ENCODE measurements around the gene APRT. TPM values are rescaled to one million over a fixed set of nuclear protein-coding genes. Genes with fewer than 3 reads are reported as not detected.

The APRT gene
- total RNA-seq, 2 experiments from 2014 or later, result 153 to 154 TPM

GRCh38 chr16:88809068-88809675, 2.6 kb downstream of the APRT start:
- H3K4me3 Mint-ChIP-seq, result peak overlapping the region; percentile 65
- peaks cover 41% of the 10 kb centered on the region for H3K4me1 ChIP-seq (ENCODE audit: insufficient read depth, low read length)
- H3K27me3 Mint-ChIP-seq, result no peaks in the 10 kb centered on the region
- H3K36me3 ChIP-seq (ENCODE audit: insufficient read depth, low read length), result peaks cover 23% of the 10 kb centered on the region
- TF ChIP-seq CTCF (IDR thresholded peaks at IDR 0.05), result no peak
- H3K27me3 ChIP-seq (ENCODE audit: control insufficient read depth in 1 of 2, insufficient read depth in 2 of 2, low read length in 2 of 2), result no peaks in the 10 kb centered on the region
- H3K4me3 ChIP-seq (ENCODE audit: low read length), result no peak overlapping the region
- POLR2A ChIA-PET, result interaction anchor here (4.0 to 5.5 kb wide), 3 partner anchors 13 to 48 kb away, joined by 22 to 67 read pairs (median 39); partner anchors contain the start of genes GALNS, PIEZO1 and TRAPPC2L
- no peak for ATAC-seq (ENCODE audit: poor library complexity)
- no peak overlapping the region for H3K27ac ChIP-seq (ENCODE audit: low read depth in 1 of 2, low read length in 2 of 2)
- H3K27ac Mint-ChIP-seq, result peak overlapping the region; percentile 20
- no peaks in the 10 kb centered on the region for H3K9me3 Mint-ChIP-seq
- intact Hi-C loops (cut with DNase I, micrococcal nuclease), result no loop called here
- no peaks in the 10 kb centered on the region for H3K9me3 ChIP-seq (ENCODE audit: control insufficient read depth in 1 of 2, insufficient read depth in 1 of 2, low read length in 2 of 2)
- CTCF ChIA-PET, result interaction anchor here (3.6 kb wide), 1 partner anchor 72 kb away, joined by 16 read pairs; no protein-coding TSS in a partner anchor
- peaks cover 8% of the 10 kb centered on the region for H3K36me3 Mint-ChIP-seq (ENCODE audit: low read depth)
- DNase-seq, result no peak
- peaks cover 8% of the 10 kb centered on the region for H3K4me1 Mint-ChIP-seq (ENCODE audit: low read depth)

GRCh38 chr16:88807626-88808453, 3.9 kb downstream of the APRT start:
- H3K27ac Mint-ChIP-seq, result peak overlapping the region; percentile 30
- H3K27me3 ChIP-seq (ENCODE audit: control insufficient read depth in 1 of 2, insufficient read depth in 2 of 2, low read length in 2 of 2), result no peaks in the 10 kb centered on the region
- peaks cover 8% of the 10 kb centered on the region for H3K36me3 Mint-ChIP-seq (ENCODE audit: low read depth)
- H3K9me3 Mint-ChIP-seq, result no peaks in the 10 kb centered on the region
- ATAC-seq (ENCODE audit: poor library complexity), result no peak
- H3K27ac ChIP-seq (ENCODE audit: low read depth in 1 of 2, low read length in 2 of 2), result no peak overlapping the region
- intact Hi-C loops (cut with DNase I, micrococcal nuclease), result no loop called here
- no peak for DNase-seq
- H3K36me3 ChIP-seq (ENCODE audit: insufficient read depth, low read length), result peaks cover 23% of the 10 kb centered on the region
- H3K4me1 ChIP-seq (ENCODE audit: insufficient read depth, low read length), result peaks cover 40% of the 10 kb centered on the region
- H3K4me3 ChIP-seq (ENCODE audit: low read length), result no peak overlapping the region
- no peaks in the 10 kb centered on the region for H3K27me3 Mint-ChIP-seq
- POLR2A ChIA-PET, result interaction anchor here (2.4 kb wide), 1 partner anchor 13 kb away, joined by 6 read pairs; no protein-coding TSS in a partner anchor
- H3K4me1 Mint-ChIP-seq (ENCODE audit: low read depth), result peaks cover 10% of the 10 kb centered on the region
- TF ChIP-seq CTCF (IDR thresholded peaks at IDR 0.05), result no peak
- peak overlapping the region; percentile 30 for H3K4me3 Mint-ChIP-seq
- no peaks in the 10 kb centered on the region for H3K9me3 ChIP-seq (ENCODE audit: control insufficient read depth in 1 of 2, insufficient read depth in 1 of 2, low read length in 2 of 2)
- CTCF ChIA-PET, result interaction anchor here (1.4 kb wide), 1 partner anchor 26 kb away, joined by 3 read pairs; no protein-coding TSS in a partner anchor

- Mint-ChIP-seq H3K4me3 (no peak overlapping the region), H3K36me3 (ENCODE audit: low read depth) (peaks cover 8% of the 10 kb centered on the region), H3K4me1 (ENCODE audit: low read depth) (peaks cover 10% of the 10 kb centered on the region), H3K27ac (no peak overlapping the region), H3K27me3 (no peaks in the 10 kb centered on the region), H3K9me3 (no peaks in the 10 kb centered on the region)
- ATAC-seq (ENCODE audit: poor library complexity) (no peak), DNase-seq (peak in 1 of 14 experiments; percentile 33)
- ChIA-PET POLR2A (interaction anchor here (0.8 to 2.4 kb wide), 2 partner anchors 12 to 62 kb away, joined by 3 to 6 read pairs; no protein-coding TSS in a partner anchor), CTCF (interaction anchor here (1.4 kb wide), 1 partner anchor 26 kb away, joined by 3 read pairs; no protein-coding TSS in a partner anchor)
- intact Hi-C loops (cut with DNase I, micrococcal nuclease), result no loop called here
- TF ChIP-seq CTCF (IDR thresholded peaks at IDR 0.05), result no peak
- Histone ChIP-seq H3K4me3 (ENCODE audit: low read length) (no peak overlapping the region), H3K27me3 (ENCODE audit: control insufficient read depth in 1 of 2, insufficient read depth in 2 of 2, low read length in 2 of 2) (no peaks in the 10 kb centered on the region), H3K27ac (ENCODE audit: low read depth in 1 of 2, low read length in 2 of 2) (no peak overlapping the region), H3K9me3 (ENCODE audit: control insufficient read depth in 1 of 2, insufficient read depth in 1 of 2, low read length in 2 of 2) (no peaks in the 10 kb centered on the region), H3K4me1 (ENCODE audit: insufficient read depth, low read length) (peaks cover 40% of the 10 kb centered on the region), H3K36me3 (ENCODE audit: insufficient read depth, low read length) (peaks cover 23% of the 10 kb centered on the region)
Observed at GRCh38 chr16:88807142-88807625, 4.5 kb downstream of the APRT start.
